SU-DHL-6 (cell line): ENCODE data around the gene ZNF335.

Source experiments
- CTCF ChIP-seq: fragments of 200-600 bp; sonication (generic); IDR thresholded peaks from one replicate; pipeline ENCODE4 v1.5.1; 2017; ENCODE audit warnings: antibody characterized with exemption, mild to moderate bottlenecking, low read length, moderate library complexity; ENCODE audit not compliant: insufficient read depth, poor library complexity, severe bottlenecking
- EZH2phosphoT487 ChIP-seq: fragments of 200-600 bp; sonication (generic), shearing (Covaris generic); conservative IDR thresholded peaks from 2 replicates; pipeline ENCODE4 v1.6.1; 2018; ENCODE audit warnings: mild to moderate bottlenecking, antibody characterized with exemption, low read length, moderate library complexity, mixed read lengths

GRCh38 chr20:45998337-45998736, 26.3 kb upstream of the ZNF335 start:
- no peak for TF ChIP-seq CTCF
- no peak for TF ChIP-seq EZH2phosphoT487
